T-cell (primary cell): ENCODE results near the gene HOXA3. TPM values are rescaled to one million over a fixed set of nuclear protein-coding genes. Genes with fewer than 3 reads are reported as not detected.
A peak's percentile ranks its signal among the peaks of the same experiment; 100 is the strongest.

Source experiments
- ATAC-seq, 4 experiments: fragments of 200-7000 bp in 3 of 4; fragments of 150-1000 bp in 1 of 4; cut with Tn5 transposase; replicated peaks in 1 of 4; 1 replicate in 3 of 4; 2 replicates in 1 of 4; pipeline ENCODE4 v1.10.0; 2021; ENCODE audit warnings: moderate library complexity in 3 of 4, mild to moderate bottlenecking in 2 of 4, moderate number of reproducible peaks in 1 of 4
- CTCF ChIA-PET, 2 donors: fragments of 300-600 bp; sonication (Branson Sonifier 250); formaldehyde crosslinking; loops; one replicate each; lab custom pipeline; 2022; ENCODE audit warnings: antibody characterized with exemption in 2 of 2; lab: Charles Lee
- POLR2A ChIA-PET, 2 donors: fragments of 300-600 bp; sonication (Branson Sonifier 250); formaldehyde crosslinking; loops; one replicate each; lab custom pipeline; 2022; ENCODE audit warnings: antibody characterized with exemption in 2 of 2; lab: Charles Lee
- DNase-seq, 35 experiments: peaks; one replicate each; pipeline versions ENCODE4 v3.0.0 to v3.0.0-alpha.2; 2013 to 2023
- H3K27ac ChIP-seq: one replicate; pipeline ENCODE4 v1.5.1; 2013; ENCODE audit warnings: low read length
- H3K27me3 ChIP-seq, 2 experiments: replicated peaks in 1 of 2; 1 replicate in 1 of 2; 2 replicates in 1 of 2; pipeline versions ENCODE4 v1.6.1 to v1.7.0; 2013; ENCODE audit warnings: low read length in 1 of 2, mixed read lengths in 1 of 2; ENCODE audit not compliant: control insufficient read depth in 2 of 2, insufficient read depth in 2 of 2; ENCODE audit errors: extremely low read depth in 1 of 2
- H3K36me3 ChIP-seq, 2 donors: 1 replicate in 1 of 2; 2 replicates in 1 of 2; pipeline versions ENCODE4 v1.6.1 to v1.7.0; 2013; ENCODE audit warnings: low read length in 1 of 2; ENCODE audit not compliant: control insufficient read depth in 2 of 2, insufficient read depth in 1 of 2; ENCODE audit errors: extremely low read depth in 1 of 2
- H3K4me1 ChIP-seq, 2 experiments: 1 replicate in 1 of 2; 2 replicates in 1 of 2; pipeline versions ENCODE4 v1.6.1 to v1.7.0; 2013; ENCODE audit warnings: low read length in 2 of 2, mixed read lengths in 1 of 2; ENCODE audit not compliant: insufficient read depth in 2 of 2, control insufficient read depth in 1 of 2; ENCODE audit errors: extremely low read depth in 1 of 2
- H3K4me3 ChIP-seq, 2 donors: 1 replicate in 1 of 2; 2 replicates in 1 of 2; pipeline versions ENCODE4 v1.5.1 to v1.7.0; 2013; ENCODE audit warnings: mild to moderate bottlenecking in 2 of 2, low read length in 1 of 2, moderate library complexity in 1 of 2; ENCODE audit not compliant: control insufficient read depth in 1 of 2; ENCODE audit errors: extremely low read depth in 1 of 2
- H3K9me3 ChIP-seq: 2 replicates; pipeline ENCODE4 v1.7.0; 2013
- H3K27ac Mint-ChIP-seq, 2 donors: one replicate each; pipeline ENCODE4 v1.8.0; 2020 to 2021; ENCODE audit warnings: mild to moderate bottlenecking in 2 of 2, mixed read lengths in 2 of 2
- H3K27me3 Mint-ChIP-seq, 2 donors: one replicate each; pipeline ENCODE4 v1.8.0; 2021 to 2022; ENCODE audit warnings: mixed read lengths in 2 of 2
- H3K36me3 Mint-ChIP-seq: one replicate; pipeline ENCODE4 v1.8.0; 2021; ENCODE audit warnings: mixed read lengths
- H3K4me1 Mint-ChIP-seq, 3 donors: one replicate each; pipeline ENCODE4 v1.8.0; 2020 to 2022; ENCODE audit warnings: mixed read lengths in 3 of 3, mild to moderate bottlenecking in 1 of 3
- H3K4me3 Mint-ChIP-seq, 3 donors: one replicate each; pipeline ENCODE4 v1.8.0; 2020 to 2022; ENCODE audit warnings: mild to moderate bottlenecking in 3 of 3, mixed read lengths in 3 of 3, moderate library complexity in 3 of 3
- H3K9me3 Mint-ChIP-seq, 3 donors: one replicate each; pipeline ENCODE4 v1.8.0; 2020 to 2022; ENCODE audit warnings: mixed read lengths in 3 of 3
- WGBS: methylation state at CpG from one replicate; pipeline ENCODE4 v1.1.5; 2013; ENCODE audit warnings: missing lambda C conversion rate; ENCODE audit not compliant: insufficient coverage; 5-methylcytosine and 5-hydroxymethylcytosine counted together
- total RNA-seq, 35 experiments: library from RNA in 6 of 35; stranded (reverse) in 6 of 35; fragments of 120-200 nt in 1 of 35; gene quantifications; one replicate each; pipeline versions ENCODE4 v1.2.1 to v1.2.4 and lab custom pipeline; 2013 to 2026

The HOXA3 gene
- total RNA-seq, 5 donors from 2014 or later (not counting 1 experiment from before 2014, with no cell fraction given): 0.79 to 1.4 TPM; not detected in 3

DNA sequence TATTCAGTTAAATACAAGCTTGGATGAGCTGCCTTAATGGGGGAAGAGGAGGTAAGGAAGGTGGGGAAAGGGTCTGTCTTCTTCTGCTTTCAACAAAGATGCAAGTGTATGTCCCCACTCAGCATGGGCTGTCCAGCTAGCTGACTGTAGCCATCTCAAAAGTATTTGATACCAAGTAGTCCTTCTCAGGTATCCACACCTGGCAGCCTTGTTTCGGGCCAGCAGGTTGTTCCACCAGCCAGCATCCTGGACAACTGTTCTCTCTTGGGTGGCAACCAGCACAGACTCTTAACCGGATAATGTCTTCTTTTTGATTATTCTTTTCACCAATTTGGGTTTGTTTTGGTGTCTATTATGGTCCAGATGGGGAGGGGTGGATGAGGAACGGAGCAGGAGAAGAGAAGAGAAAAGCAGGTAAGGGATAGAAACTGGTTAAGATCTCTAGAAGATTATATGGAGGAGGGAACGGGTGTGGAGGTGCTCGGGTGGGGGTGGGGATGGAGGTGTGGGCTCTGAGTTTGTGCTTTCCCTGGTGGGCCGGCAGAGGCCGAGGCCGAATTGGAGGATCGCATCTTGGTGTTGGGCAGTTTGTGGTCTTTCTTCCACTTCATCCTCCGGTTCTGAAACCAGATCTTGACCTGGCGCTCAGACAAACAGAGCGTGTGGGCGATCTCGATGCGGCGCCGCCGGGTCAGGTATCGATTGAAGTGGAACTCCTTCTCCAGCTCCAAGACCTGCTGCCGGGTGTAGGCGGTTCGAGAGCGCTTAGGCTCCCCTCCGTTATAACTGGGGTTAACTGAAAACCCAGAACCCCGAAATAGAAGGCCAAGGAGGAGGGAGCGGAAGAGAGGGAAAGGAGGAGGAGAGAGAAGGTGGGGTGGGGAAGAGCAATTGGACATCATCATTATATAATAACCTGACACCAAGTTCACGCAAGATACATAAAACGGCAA lies 23.3 kb downstream of the HOXA3 start:
- peaks cover 0 to 20% of the 10 kb centered on the region in 2 experiments for H3K27me3 ChIP-seq
- H3K27ac ChIP-seq: no peak overlapping the region
- peaks cover 2 to 4% of the 10 kb centered on the region in 2 experiments for H3K4me1 ChIP-seq
- CTCF ChIA-PET: interaction anchor here in 1 of 2 donors (1.3 kb wide), 1 partner anchor 20 kb away, joined by 4 read pairs; no protein-coding TSS in a partner anchor
- Mint-ChIP-seq H3K36me3 (no peaks in the 10 kb centered on the region), H3K27ac (no peak overlapping the region), H3K4me1 (peaks cover 0 to 1% (median 0%) of the 10 kb centered on the region in 3 donors), H3K27me3 (peaks cover 8 to 58% of the 10 kb centered on the region in 2 donors), H3K4me3 (peak overlapping the region; percentile 43 to 59 (median 45)), H3K9me3 (no peaks in the 10 kb centered on the region)
- 95% methylated on average over 21 of the region's 28 CpGs for WGBS
- H3K4me3 ChIP-seq: no peak overlapping the region
- DNase-seq: no peak
- ATAC-seq: no peak
- no peaks in the 10 kb centered on the region for H3K36me3 ChIP-seq
- POLR2A ChIA-PET: no interaction called here
- no peaks in the 10 kb centered on the region for H3K9me3 ChIP-seq

DNA sequence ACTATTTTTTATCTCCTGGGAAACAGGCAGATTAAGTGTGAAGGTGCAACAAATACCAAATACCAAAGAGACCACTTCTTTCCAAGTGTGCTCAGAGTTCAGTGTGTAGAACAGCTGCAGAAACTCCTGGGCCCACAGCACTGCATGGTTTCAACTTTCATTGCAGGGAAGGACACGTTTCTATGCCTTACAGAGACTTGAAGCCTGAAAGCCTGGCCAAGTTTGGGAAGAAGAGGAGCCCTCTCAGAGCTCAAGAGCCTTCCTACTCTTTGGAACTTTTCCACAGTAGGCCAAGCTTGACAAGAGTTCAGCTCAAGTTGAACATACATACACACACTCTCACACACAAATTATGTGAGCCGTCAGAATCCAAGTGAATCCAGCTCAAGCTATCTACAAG lies 24.3 kb downstream of the HOXA3 start:
- H3K27ac ChIP-seq: no peak overlapping the region
- H3K36me3 ChIP-seq: no peaks in the 10 kb centered on the region
- 56% methylated on average over 1 of the region's 2 CpGs for WGBS
- H3K9me3 Mint-ChIP-seq: no peaks in the 10 kb centered on the region
- ATAC-seq: no peak
- H3K4me3 ChIP-seq: no peak overlapping the region
- H3K27me3 Mint-ChIP-seq: peaks cover 4 to 54% of the 10 kb centered on the region in 2 donors
- peaks cover 0 to 1% (median 0%) of the 10 kb centered on the region in 3 donors for H3K4me1 Mint-ChIP-seq
- ChIA-PET CTCF (interaction anchor here in 1 of 2 donors (1.3 kb wide), 1 partner anchor 21 kb away, joined by 4 read pairs; no protein-coding TSS in a partner anchor), POLR2A (no interaction called here)
- H3K27ac Mint-ChIP-seq: no peak overlapping the region
- H3K36me3 Mint-ChIP-seq: no peaks in the 10 kb centered on the region
- no peak for DNase-seq
- H3K27me3 ChIP-seq: peaks cover 0 to 30% of the 10 kb centered on the region in 2 experiments
- H3K4me1 ChIP-seq: peaks cover 2 to 4% of the 10 kb centered on the region in 2 experiments
- H3K4me3 Mint-ChIP-seq: no peak overlapping the region
- H3K9me3 ChIP-seq: no peaks in the 10 kb centered on the region

DNA sequence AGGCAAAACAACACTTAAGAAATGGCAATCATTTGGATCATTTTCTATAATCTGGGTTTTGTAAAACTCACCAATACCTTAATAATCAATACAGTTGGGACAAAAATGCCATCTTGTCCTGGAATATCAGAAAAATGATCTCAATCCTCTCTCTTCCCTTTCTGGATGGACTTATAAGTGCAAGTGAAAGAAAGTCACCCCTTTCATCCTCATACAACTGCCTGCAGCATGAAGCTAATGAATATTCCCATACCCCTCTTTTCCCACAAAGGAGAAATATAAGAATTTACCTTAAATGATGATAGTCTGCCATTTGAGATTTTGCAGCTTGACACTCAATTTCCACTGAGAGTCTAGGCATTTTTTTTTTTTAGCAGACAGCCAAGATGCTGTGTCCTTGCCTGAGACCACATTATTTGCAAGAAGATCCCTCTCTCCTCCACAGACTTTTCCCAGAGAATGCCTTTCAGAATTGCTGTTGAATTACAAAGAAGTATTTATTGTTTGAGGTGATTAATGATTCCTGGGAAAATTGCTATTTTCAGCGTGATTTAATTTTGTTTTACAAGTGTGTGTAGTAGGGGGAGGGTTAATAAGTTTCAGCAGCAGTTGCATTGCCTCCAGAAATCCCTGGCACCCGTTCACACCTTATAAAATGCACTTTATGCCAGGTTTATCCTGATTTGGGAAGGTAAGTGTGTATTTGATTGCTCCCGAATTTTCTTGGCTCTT lies 25.6 kb downstream of the HOXA3 start:
- ATAC-seq (no peak), DNase-seq (no peak)
- Mint-ChIP-seq H3K9me3 (no peaks in the 10 kb centered on the region), H3K4me1 (peaks cover 0 to 1% (median 0%) of the 10 kb centered on the region in 3 donors), H3K4me3 (no peak overlapping the region), H3K27me3 (peaks cover 4 to 48% of the 10 kb centered on the region in 2 donors), H3K27ac (no peak overlapping the region), H3K36me3 (no peaks in the 10 kb centered on the region)
- Histone ChIP-seq H3K27ac (no peak overlapping the region), H3K4me1 (peaks cover 2 to 4% of the 10 kb centered on the region in 2 experiments), H3K27me3 (peaks cover 0 to 32% of the 10 kb centered on the region in 2 experiments), H3K4me3 (no peak overlapping the region), H3K9me3 (no peaks in the 10 kb centered on the region), H3K36me3 (no peaks in the 10 kb centered on the region)
- ChIA-PET POLR2A (interaction anchor here in 1 of 2 donors (0.6 kb wide), 1 partner anchor 350 kb away, joined by 4 read pairs; no protein-coding TSS in a partner anchor), CTCF (no interaction called here)
- WGBS: no CpG with 5 or more reads among the region's 3 CpGs

DNA sequence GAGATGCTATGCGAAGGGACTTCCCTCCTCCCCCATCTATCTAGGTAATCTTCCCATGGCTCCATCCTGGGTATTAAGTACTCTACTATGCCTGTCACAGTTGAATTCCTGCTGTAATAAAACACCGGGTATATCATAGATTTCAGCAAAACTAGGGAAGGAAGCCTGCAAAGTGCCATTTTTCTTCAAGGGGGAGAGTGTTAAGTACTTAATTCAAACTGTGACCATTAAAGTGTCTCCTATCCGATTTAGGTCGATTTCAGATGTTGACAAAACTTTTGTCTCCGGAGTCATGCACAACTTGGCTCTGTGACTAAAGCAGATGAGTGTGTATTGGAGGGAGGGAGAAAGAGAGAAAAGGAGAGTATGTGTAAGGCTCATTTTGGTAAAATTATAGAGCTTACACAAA lies 26.4 kb downstream of the HOXA3 start:
- peaks cover 0 to under 1% of the 10 kb centered on the region in 2 experiments for H3K4me1 ChIP-seq
- peaks cover 0 to 28% of the 10 kb centered on the region in 2 experiments for H3K27me3 ChIP-seq
- 58% methylated on average over 2 of the region's 5 CpGs for WGBS
- Mint-ChIP-seq H3K4me1 (peaks cover 0 to 1% (median 0%) of the 10 kb centered on the region in 3 donors), H3K4me3 (no peak overlapping the region), H3K27me3 (peaks cover 4 to 45% of the 10 kb centered on the region in 2 donors), H3K36me3 (no peaks in the 10 kb centered on the region), H3K27ac (no peak overlapping the region), H3K9me3 (no peaks in the 10 kb centered on the region)
- no peak overlapping the region for H3K27ac ChIP-seq
- no peak overlapping the region for H3K4me3 ChIP-seq
- ChIA-PET POLR2A (no interaction called here), CTCF (no interaction called here)
- no peaks in the 10 kb centered on the region for H3K9me3 ChIP-seq
- DNase-seq (no peak), ATAC-seq (no peak)
- no peaks in the 10 kb centered on the region for H3K36me3 ChIP-seq

DNA sequence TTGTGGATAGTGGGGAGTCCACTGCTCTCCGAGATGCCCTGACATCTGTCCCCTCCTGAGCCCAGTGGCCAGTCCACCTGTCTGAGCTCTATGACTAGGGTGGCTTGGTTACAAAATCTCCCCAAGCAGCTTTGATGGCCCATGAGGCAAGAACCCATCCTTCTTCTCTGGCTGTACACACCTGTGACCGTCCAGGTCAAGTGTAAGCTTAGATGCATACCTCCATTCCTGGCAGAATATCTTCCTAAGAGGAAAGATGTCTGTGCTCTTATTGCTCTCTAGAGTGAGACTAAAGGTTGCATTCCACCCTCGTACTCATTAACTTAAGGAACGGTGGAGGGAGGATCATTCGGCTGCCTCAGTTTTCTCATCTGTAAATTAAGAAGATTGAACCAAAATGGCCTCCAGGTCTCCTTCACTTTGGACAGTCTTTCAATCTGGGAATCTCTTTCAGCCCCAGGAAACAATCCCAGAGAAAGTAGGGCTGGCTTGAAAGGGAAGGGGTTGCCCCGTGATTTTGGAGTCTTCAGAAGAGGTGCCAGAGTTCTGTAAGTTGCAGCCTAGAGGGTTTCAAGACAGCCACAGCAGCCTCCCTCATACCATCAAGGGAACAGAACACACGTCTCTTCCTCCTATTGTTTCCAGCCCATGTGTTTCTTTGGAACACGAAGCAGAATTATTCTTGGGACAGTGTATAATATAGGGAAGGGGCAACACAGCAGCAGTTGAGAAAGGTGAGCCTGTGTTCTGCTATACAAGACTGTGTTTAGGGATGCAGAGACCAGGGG lies 27.3 kb downstream of the HOXA3 start:
- H3K27me3 Mint-ChIP-seq: peaks cover 4 to 45% of the 10 kb centered on the region in 2 donors
- Histone ChIP-seq H3K4me1 (no peaks in the 10 kb centered on the region), H3K4me3 (no peak overlapping the region), H3K9me3 (no peaks in the 10 kb centered on the region), H3K36me3 (no peaks in the 10 kb centered on the region), H3K27me3 (peaks cover 0 to 30% of the 10 kb centered on the region in 2 experiments), H3K27ac (no peak overlapping the region)
- no peak overlapping the region for H3K4me3 Mint-ChIP-seq
- 100% methylated on average over 3 of the region's 8 CpGs for WGBS
- H3K36me3 Mint-ChIP-seq: no peaks in the 10 kb centered on the region
- H3K4me1 Mint-ChIP-seq: peaks cover 0 to 1% (median 0%) of the 10 kb centered on the region in 3 donors
- POLR2A ChIA-PET: no interaction called here
- ATAC-seq (no peak), DNase-seq (no peak)
- CTCF ChIA-PET: no interaction called here
- H3K9me3 Mint-ChIP-seq: no peaks in the 10 kb centered on the region
- H3K27ac Mint-ChIP-seq: no peak overlapping the region
